HG03280 (cell line): Measurements from ENCODE around the gene PTGES2.

ENCODE experiments used
- ATAC-seq: cut with Tn5 transposase; IDR thresholded peaks from one replicate; pipeline ENCODE4 v1.9.1; 2021; ENCODE audit warnings: mild to moderate bottlenecking, moderate library complexity; ENCODE audit not compliant: unreplicated experiment

PTGES2 gene

DNA sequence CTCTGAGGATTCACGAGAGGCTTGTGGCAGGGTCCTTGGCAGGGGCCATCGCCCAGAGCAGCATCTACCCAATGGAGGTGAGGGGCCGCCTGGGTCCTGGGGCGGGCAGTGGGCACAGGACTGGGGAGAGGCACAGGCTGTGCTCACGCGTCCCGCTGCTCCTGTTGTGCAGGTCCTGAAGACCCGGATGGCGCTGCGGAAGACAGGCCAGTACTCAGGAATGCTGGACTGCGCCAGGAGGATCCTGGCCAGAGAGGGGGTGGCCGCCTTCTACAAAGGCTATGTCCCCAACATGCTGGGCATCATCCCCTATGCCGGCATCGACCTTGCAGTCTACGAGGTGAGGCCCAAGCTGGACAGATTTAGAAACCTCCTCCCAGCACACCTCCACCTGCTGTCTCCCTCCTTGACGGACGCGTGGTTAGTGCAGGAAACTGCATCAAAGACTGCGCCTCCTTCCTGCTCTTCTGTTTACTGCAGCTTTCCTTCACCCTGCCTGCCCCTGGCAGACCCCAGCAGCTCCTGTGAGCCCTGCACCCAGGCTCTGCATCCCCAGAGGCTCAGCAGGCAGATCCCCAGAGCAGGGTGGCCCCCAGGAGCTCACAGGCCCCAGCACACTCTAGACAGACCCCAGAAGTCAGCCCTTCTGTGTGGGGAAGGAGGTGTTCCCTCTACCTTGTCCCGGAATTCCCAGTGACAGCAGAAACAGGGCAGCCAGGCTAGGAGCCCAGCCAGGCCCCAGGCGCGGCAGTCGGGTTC, 21.2 kb downstream of the PTGES2 start:
- no peak for ATAC-seq

GRCh38 chr9:128105538-128106175, 21.9 kb downstream of the PTGES2 start:
- no peak for ATAC-seq

GRCh38 chr9:128104171-128104618, 23.3 kb downstream of the PTGES2 start:
- ATAC-seq = no peak

DNA sequence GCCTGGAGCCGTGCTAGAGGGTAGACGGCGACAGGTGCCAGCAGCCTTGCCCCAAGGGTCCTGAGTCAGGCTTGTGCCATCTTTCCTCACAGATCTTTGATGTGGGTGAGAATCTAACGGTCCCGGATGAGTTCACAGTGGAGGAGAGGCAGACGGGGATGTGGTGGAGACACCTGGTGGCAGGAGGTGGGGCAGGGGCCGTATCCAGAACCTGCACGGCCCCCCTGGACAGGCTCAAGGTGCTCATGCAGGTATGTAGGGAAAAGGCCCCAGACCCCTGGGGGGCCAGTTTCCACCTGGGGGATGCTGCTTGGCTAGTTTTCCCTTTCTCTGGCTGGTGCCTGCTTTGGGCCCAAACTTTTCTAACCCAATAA, 24.0 kb downstream of the PTGES2 start:
- no peak for ATAC-seq

- ATAC-seq = no peak
Measured at GRCh38 chr9:128102861-128103588, 24.5 kb downstream of the PTGES2 start.

DNA sequence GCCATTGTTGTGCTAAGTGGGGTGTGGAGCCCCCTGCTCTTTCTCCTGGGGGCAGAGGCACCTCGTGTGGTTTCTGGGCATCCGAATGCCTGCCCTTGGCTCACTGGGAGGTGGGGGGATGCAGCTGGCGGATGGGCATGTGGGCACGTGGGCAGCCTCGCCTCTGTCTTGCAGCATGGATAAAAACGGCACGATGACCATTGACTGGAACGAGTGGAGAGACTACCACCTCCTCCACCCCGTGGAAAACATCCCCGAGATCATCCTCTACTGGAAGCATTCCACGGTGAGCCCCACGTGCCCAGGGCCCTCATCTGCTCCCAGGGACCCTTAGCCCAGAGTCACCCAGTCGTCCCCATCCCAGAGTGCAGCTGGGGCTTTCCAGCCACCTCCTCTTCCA, 25.3 kb downstream of the PTGES2 start:
- ATAC-seq = no peak

- ATAC-seq = no peak
Measured at GRCh38 chr9:128101690-128102089, 25.8 kb downstream of the PTGES2 start.

GRCh38 chr9:128101231-128101661, 26.3 kb downstream of the PTGES2 start:
- ATAC-seq = no peak

DNA sequence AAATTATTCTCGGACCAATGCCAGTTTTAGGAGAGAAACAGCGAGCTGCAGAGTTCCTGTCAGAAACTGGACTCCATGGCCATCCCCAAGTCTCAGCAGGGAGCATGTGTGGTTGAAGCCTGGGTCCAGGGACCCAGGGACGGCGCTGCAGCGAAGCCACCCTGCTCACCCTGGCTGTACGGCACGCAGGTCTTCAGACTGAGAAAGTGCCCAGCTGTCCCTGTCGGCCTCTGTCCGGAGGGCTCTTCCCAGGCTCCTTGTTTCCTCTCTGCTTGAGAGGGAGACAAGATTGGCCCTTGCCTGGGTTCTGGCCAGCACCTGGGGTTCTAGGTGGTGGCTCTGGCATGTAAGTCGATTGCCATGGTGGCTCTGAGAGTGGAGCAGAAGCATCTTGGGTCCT, 26.9 kb downstream of the PTGES2 start:
- ATAC-seq = no peak

DNA sequence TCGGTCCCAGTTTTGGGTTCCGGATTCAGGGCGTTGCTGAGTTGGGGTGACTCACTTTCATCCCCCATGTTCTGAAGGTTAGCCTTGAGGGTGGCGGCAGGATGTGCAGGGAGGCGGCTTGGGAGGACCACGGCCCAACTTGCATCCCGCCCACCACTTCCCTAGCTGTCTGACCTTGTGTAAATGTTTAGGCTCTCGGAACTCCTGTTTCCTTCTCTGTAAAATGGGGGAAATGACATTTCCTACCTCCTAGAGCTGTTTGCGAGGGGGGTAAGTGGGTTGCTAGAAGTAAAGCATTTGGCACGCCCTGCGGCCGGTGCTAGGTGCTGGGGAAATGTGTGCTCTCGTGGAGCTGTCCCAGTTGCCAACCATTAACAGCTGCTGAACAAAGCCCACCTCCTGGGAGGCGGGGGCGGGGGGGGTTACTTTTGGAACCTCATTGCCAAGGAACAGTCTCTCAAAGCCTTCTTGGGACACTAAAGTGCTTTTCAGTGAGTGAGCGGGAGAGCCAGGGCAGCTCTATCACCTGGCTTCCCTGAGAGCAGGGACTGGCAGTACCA, 27.5 kb downstream of the PTGES2 start:
- no peak for ATAC-seq

GRCh38 chr9:128099231-128099931, 28.1 kb downstream of the PTGES2 start:
- ATAC-seq = no peak

DNA sequence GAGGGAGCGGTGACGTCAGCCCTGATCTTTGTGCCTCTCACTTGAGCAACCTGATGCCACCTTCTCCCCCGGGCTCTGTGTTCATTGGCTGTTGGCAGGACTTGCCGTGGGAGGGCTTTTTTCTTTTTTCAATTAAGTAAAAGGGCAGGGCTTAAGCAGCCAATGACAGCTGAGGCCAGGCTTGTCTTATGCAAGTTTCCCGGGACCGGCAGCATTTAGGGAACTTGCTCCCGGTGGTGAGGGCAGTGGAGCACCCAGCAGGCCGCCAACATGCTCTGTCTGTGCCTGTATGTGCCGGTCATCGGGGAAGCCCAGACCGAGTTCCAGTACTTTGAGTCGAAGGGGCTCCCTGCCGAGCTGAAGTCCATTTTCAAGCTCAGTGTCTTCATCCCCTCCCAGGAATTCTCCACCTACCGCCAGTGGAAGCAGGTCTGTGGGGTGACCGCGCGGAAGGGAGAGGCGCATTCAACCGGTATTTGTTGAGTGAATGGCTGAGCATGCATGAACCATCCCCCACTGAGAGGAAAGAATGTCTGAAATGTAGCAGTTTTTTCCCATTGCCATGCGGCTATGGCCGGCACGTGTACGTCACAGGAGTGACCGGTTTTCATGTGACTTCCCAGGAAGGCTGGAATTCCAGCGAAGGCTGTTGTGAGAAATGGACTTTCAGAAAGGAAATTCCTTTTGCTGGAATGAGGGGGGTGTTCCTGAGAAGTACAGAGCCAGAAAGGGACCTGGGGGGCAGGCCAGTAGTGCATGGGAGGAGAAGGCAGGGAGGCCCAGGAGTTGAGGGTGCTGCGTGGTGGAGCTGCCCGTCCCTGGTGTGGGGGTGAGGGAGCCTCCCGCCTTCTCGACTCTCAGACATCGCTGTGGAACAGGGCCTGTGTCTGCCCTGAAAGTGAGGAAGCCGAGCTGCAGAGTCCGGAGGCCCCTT, 29.0 kb downstream of the PTGES2 start:
- ATAC-seq = no peak

- ATAC-seq = no peak
Measured at GRCh38 chr9:128097543-128098296, 29.8 kb downstream of the PTGES2 start.

GRCh38 chr9:128096616-128097536, 30.7 kb downstream of the PTGES2 start:
- ATAC-seq = no peak

GRCh38 chr9:128094950-128095544, 32.5 kb downstream of the PTGES2 start:
- ATAC-seq = no peak

GRCh38 chr9:128094166-128094949, 33.2 kb downstream of the PTGES2 start:
- peak; percentile 95 for ATAC-seq

DNA sequence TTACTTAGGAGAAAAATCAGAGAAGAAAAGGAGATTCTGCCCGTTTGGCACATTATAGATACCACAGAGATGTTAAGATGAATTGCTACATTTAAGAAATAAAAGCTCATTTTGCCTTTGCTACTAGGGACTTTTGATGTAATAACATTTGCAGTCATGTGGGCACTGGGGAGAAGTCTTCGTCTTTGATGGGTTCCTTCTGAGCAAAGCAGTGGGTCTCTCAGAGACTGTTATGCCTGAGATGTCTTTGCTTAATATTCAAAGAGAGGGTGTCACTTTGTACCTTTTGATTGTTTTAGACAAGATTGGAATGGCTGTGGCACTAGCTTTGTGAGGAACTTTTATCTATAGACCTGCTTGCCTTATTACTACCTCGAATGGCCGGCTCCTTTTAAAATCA, 34.5 kb downstream of the PTGES2 start:
- no peak for ATAC-seq
